Measurements from ENCODE around the gene KLHL4.
"Not testable (repeated sequence)": the region's sequence is repeated elsewhere in the genome, so short reads cannot be mapped to it uniquely, and the experiment has no call there.

The KLHL4 gene

DNA sequence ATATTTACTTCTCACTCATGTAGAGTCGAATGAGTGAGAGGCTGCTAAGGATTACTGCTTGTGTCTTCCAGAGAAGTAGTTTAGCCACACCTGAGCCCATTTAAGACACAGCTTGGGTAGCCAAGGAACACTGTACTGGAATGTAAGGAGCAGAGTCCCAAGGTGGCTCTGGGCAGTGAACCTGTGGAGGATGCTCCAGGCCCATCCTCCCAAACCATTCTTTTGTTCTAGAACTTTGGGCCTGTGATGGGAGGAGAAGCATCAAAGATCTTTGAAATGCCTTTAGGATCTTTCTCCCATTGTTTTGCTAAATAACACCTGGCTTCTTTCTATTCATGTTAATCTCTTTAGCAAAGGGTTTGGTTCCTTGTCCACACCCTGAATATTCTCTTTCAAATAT is 162.2 kb downstream of the KLHL4 start:
- DNase-seq, result no peak

DNA sequence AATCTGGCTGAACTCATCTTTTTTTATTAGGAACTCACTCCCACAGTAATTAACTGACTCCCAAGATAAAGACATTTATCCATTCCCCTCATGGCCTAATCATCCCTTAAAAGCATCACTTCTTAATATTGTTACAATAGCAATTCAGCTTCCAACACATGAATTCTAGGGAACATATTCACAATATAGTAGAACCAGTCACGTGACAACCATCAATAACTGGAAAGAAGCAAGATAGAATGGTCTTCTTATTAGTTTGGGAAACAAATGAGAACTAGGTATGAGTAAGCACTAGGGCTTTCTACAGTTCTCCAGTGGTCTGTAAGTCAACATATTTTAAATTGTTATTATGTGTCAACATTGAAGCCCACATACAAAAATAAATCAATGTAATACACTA is 170.1 kb downstream of the KLHL4 start:
- DNase-seq, result no peak

DNA sequence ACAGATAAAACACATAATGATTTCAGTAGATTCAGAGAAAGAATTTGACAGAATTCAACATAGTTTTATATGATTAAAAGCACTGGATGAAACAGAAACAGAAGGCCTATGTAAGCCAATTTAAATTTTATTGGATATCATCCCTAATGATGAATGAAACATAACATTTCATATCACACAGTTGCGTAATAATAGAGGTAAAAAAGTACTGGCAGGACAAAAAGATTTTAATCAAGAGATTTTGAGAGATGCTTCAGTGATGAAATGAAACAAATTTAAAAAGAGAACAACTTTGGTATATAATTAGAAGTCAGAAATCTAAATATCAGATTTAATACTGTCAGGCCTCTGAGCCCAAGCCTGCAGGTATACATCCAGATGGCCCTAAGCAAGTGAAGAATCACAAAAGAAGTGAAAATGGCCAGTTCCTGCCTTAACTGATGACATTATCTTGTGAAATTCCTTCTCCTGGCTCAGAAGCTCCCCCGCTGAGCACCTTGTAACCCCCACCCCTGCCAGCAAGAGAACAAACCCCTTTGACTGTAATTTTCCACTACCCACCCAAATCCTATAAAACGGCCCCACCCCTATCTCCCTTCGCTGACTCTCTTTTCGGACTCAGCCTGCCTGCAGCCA is 170.6 kb downstream of the KLHL4 start:
- not testable (repeated sequence) for DNase-seq

DNA sequence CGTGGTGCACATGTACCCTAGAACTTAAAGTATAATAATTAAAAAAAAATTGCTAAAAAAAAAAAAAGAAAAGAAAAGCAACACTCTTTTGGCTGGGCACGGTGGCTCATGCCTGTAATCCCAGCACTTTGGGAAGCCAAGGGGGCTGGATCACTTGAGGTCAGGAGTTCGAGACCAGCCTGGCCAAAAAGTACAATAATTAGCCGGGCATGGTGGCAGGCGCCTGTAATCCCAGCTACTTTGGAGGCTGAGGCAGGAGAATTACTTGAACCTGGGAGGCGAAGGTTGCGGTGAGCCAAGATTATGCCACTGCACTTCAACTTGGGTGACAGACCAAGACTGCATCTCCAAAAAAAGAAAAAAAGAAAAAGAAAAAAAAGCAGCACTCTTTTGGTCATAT is 171.6 kb downstream of the KLHL4 start:
- not testable (repeated sequence) for DNase-seq

DNA sequence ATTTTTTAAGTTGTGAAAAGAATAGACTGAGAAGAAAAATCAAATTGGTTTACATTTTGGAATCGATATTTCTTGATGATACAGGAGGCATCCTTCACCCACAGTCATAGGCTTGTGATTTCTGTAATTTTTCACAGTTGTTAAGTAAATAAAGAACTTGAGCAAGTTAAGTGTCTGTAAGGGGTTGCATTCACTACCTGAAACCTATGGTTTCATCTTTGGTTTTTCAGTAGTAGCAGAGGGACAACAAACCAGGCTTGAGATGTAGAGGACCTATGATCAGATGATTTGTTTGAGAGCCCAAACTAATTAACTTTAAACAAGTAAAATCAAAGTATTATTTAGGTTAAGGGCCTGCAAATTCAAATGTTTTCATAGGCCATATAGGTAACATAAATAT is 175.6 kb downstream of the KLHL4 start:
- DNase-seq, result no peak

DNA sequence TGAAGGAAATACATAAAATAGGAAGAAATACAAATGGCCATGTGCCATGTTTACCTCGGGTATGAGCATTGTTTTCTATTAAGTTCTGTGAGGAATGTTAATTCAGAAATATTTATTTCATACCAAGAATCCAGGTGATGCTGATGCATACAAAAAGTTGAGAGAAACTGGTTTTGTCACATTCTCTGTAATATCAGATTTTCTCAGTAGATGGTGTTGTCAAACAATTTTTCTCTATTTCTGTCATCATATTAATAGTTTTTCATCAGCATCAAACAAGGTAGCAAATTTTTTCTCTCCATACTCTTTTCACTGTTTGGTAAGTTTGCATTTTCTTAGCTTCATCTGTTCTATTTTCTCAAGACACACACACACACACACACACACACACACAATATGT is 179.8 kb downstream of the KLHL4 start:
- DNase-seq, result no peak

DNA sequence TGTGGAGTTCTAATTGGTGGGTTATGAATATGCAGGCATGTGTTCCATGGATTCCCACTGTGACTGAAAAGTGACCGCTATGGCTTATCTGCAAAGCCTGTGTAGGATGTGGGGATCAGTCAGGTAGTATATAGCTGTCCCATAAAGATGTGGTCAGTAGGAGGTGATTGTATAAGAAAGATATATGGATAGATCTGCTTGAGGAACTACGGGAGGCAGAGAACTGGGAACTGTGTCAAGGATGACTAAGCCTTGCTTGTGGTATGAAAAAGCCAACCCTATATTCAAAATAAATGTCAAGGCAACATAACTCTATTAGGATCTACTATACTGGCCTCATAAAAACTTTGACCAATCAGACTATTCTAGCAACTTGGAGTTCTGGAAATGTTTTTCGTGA is 185.2 kb downstream of the KLHL4 start:
- no peak for DNase-seq

DNA sequence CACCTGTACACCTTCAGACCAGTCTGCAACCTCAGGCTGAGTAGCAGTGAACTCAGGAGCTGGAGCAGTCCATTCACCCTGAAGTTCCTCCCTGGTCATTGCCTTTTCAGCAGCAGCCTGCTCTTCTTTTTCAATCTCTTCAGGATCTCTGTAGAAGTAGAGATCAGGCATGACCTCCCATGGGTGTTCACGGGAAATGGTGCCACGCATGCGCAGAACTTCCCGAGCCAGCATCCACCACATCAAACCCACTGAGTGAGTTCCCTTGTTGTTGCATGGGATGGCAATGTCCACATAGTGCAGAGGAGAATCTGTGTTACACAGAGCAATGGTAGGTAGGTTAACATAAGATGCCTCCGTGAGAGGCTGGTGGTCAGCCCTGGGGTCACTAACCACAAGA is 185.9 kb downstream of the KLHL4 start:
- DNase-seq, result not testable (repeated sequence)

DNA sequence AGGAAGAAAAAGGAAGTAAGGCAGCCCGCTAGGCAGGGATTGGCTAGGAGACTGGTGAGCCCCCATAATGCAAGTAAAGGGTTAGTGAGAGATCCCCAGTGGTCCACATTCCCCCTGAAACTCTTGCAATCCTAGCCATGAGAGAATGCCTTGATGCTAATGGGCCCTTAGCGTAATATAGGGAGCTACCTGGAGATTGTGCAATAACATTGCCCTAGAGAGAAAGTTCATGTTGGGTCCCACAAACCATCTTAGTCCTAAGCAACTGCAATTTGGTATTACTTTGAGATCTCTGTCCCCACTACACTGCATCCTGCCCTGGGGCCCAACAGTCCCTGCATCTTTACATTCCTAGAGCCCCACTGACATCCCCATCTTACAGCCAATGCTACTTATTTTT is 188.5 kb downstream of the KLHL4 start:
- no peak for DNase-seq

DNA sequence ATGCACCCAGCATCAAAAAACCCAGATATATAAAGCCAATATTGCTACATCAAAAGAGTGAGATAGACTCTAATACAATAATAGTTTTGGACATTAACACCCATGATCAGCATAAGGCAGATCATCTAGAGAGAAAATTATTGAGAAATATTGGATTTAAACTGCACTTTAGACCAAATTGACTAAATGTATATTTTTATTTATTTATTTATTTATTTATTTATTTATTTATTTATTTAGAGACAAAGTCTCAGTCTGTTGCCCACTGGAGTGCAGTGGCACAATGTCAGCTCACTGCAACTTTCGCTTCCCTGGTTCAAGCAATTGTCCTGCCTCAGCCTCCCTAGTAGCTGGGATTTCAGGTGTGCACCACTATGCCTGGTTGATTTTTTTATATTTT is 193.0 kb downstream of the KLHL4 start:
- DNase-seq, result no peak

Data from NCI-H1694 treated with DMSO at 0.1 percent for 48 hours (cell line).